Panc1 (cell line): ENCODE results near the gene KRT82.

Experiments used
- POLR2AphosphoS5 ChIP-seq: IDR thresholded peaks from 2 replicates; pipeline ENCODE4 v1.6.1; 2012; ENCODE audit warnings: mild to moderate bottlenecking, low read depth, low read length, moderate library complexity
- SIN3A ChIP-seq: IDR thresholded peaks from 2 replicates; pipeline ENCODE4 v1.6.1; 2012; ENCODE audit warnings: low read depth, mild to moderate bottlenecking, low read length, moderate library complexity, borderline replicate concordance; ENCODE audit not compliant: insufficient read depth
- TCF7L2 ChIP-seq: IDR thresholded peaks from 2 replicates; pipeline ENCODE4 v1.6.1; 2011; ENCODE audit warnings: mild to moderate bottlenecking, low read depth, low read length, inconsistent platforms
- TF ChIP-seq, protein P1 (sequence below): fragments of 450-650 bp; IDR thresholded peaks from 2 replicates; pipeline ENCODE4 v1.5.1; 2017; ENCODE audit warnings: mild to moderate bottlenecking
- TF ChIP-seq, protein P2 (sequence below), 2 experiments: IDR thresholded peaks; 2 replicates each; pipeline ENCODE4 v1.6.1; 2011 to 2012; ENCODE audit warnings: low read depth in 2 of 2, control low read depth in 1 of 2, low read length in 1 of 2, mild to moderate bottlenecking in 1 of 2, moderate library complexity in 1 of 2; ENCODE audit not compliant: insufficient read depth in 1 of 2

DNA sequence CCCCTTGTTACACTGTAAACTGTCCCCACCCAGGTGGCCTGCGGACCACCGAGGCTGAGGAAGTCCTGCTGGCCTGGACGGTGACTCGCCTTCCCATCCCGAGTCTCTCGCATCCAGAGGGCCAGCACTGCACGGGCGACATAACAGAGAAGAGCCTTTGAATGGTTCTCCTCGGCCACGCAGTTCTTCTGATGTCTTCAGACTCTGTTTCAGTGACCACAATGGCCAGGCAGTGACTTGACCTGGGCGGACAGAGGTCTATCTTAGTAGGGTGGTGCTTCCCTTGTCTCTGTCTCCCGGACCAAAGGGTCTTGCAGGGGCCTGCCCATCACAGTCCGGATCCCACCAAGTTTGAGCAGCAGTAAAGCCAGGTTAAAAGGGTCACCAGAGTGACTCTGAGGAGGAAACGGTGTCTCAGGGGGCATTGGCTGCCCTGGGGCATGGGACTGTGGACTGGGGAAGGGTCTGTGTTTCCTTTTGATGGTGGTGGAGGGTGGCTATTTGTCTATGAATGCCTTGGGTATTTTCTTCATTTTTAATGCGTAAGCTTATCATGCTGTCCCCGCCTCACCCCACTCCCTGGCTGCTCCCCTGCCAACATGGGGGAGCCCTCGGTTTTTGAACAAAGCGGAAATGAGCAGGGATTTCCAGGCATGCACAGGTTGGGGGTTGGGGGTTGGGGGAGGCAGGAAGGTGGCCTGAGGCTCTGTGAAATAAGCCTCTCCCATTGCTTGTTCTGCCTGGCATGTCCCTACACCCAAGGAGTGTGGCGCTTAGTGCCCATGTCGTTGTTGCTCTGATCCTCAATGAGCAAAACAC, 49.2 kb downstream of the KRT82 start:
- TF ChIP-seq, protein P1, sequence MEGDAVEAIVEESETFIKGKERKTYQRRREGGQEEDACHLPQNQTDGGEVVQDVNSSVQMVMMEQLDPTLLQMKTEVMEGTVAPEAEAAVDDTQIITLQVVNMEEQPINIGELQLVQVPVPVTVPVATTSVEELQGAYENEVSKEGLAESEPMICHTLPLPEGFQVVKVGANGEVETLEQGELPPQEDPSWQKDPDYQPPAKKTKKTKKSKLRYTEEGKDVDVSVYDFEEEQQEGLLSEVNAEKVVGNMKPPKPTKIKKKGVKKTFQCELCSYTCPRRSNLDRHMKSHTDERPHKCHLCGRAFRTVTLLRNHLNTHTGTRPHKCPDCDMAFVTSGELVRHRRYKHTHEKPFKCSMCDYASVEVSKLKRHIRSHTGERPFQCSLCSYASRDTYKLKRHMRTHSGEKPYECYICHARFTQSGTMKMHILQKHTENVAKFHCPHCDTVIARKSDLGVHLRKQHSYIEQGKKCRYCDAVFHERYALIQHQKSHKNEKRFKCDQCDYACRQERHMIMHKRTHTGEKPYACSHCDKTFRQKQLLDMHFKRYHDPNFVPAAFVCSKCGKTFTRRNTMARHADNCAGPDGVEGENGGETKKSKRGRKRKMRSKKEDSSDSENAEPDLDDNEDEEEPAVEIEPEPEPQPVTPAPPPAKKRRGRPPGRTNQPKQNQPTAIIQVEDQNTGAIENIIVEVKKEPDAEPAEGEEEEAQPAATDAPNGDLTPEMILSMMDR: no peak
- TF ChIP-seq POLR2AphosphoS5: no peak
- TF ChIP-seq, protein P2, sequence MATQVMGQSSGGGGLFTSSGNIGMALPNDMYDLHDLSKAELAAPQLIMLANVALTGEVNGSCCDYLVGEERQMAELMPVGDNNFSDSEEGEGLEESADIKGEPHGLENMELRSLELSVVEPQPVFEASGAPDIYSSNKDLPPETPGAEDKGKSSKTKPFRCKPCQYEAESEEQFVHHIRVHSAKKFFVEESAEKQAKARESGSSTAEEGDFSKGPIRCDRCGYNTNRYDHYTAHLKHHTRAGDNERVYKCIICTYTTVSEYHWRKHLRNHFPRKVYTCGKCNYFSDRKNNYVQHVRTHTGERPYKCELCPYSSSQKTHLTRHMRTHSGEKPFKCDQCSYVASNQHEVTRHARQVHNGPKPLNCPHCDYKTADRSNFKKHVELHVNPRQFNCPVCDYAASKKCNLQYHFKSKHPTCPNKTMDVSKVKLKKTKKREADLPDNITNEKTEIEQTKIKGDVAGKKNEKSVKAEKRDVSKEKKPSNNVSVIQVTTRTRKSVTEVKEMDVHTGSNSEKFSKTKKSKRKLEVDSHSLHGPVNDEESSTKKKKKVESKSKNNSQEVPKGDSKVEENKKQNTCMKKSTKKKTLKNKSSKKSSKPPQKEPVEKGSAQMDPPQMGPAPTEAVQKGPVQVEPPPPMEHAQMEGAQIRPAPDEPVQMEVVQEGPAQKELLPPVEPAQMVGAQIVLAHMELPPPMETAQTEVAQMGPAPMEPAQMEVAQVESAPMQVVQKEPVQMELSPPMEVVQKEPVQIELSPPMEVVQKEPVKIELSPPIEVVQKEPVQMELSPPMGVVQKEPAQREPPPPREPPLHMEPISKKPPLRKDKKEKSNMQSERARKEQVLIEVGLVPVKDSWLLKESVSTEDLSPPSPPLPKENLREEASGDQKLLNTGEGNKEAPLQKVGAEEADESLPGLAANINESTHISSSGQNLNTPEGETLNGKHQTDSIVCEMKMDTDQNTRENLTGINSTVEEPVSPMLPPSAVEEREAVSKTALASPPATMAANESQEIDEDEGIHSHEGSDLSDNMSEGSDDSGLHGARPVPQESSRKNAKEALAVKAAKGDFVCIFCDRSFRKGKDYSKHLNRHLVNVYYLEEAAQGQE (IDR thresholded peaks at IDR 0.05; ENCODE audit: insufficient read depth in 1 of 2, low read depth in 2 of 2, low read length in 1 of 2): no peak
- no peak for TF ChIP-seq TCF7L2
- TF ChIP-seq SIN3A: no peak
